ENCODE measurements around the gene ZC2HC1C.

ZC2HC1C gene

GRCh38 chr14:75046899-75047298, 22.5 kb upstream of the ZC2HC1C start:
- Histone ChIP-seq H3K4me3 (ENCODE audit: insufficient read length, low read depth) (no peak overlapping the region), H3K9ac (ENCODE audit: insufficient read length, low read depth) (no peak overlapping the region), H3K27me3 (ENCODE audit: insufficient read depth, insufficient read length) (no peaks in the 10 kb centered on the region), H3K9me3 (ENCODE audit: insufficient read depth, low read length) (no peaks in the 10 kb centered on the region), H3K4me1 (ENCODE audit: insufficient read depth, insufficient read length) (no peaks in the 10 kb centered on the region), H3K36me3 (ENCODE audit: insufficient read depth, insufficient read length, low read length) (peaks cover 27% of the 10 kb centered on the region)
- no peak for DNase-seq (ENCODE audit: low read depth, low spot score)
- no peak for TF ChIP-seq SUZ12 (IDR thresholded peaks at IDR 0.05; ENCODE audit: extremely low read depth, insufficient read depth, insufficient read length)
- no peak for TF ChIP-seq YY1 (IDR thresholded peaks at IDR 0.05; ENCODE audit: insufficient read depth, insufficient read length)
- TF ChIP-seq ZNF274 (IDR thresholded peaks at IDR 0.05; ENCODE audit: low read depth, low read length) = no peak

GRCh38 chr14:75047506-75047905, 21.9 kb upstream of the ZC2HC1C start:
- Histone ChIP-seq H3K4me3 (ENCODE audit: insufficient read length, low read depth) (no peak overlapping the region), H3K9ac (ENCODE audit: insufficient read length, low read depth) (no peak overlapping the region), H3K4me1 (ENCODE audit: insufficient read depth, insufficient read length) (no peaks in the 10 kb centered on the region), H3K27me3 (ENCODE audit: insufficient read depth, insufficient read length) (no peaks in the 10 kb centered on the region), H3K9me3 (ENCODE audit: insufficient read depth, low read length) (no peaks in the 10 kb centered on the region), H3K36me3 (ENCODE audit: insufficient read depth, insufficient read length, low read length) (peaks cover 22% of the 10 kb centered on the region)
- TF ChIP-seq SUZ12 (IDR thresholded peaks at IDR 0.05; ENCODE audit: extremely low read depth, insufficient read depth, insufficient read length) = no peak
- no peak for TF ChIP-seq YY1 (IDR thresholded peaks at IDR 0.05; ENCODE audit: insufficient read depth, insufficient read length)
- no peak for TF ChIP-seq ZNF274 (IDR thresholded peaks at IDR 0.05; ENCODE audit: low read depth, low read length)
- DNase-seq (ENCODE audit: low read depth, low spot score) = no peak

- Histone ChIP-seq H3K36me3 (ENCODE audit: insufficient read depth, insufficient read length, low read length) (peaks cover 20% of the 10 kb centered on the region), H3K27me3 (ENCODE audit: insufficient read depth, insufficient read length) (no peaks in the 10 kb centered on the region), H3K9me3 (ENCODE audit: insufficient read depth, low read length) (no peaks in the 10 kb centered on the region), H3K4me1 (ENCODE audit: insufficient read depth, insufficient read length) (no peaks in the 10 kb centered on the region), H3K9ac (ENCODE audit: insufficient read length, low read depth) (no peak overlapping the region), H3K4me3 (ENCODE audit: insufficient read length, low read depth) (no peak overlapping the region)
- TF ChIP-seq SUZ12 (IDR thresholded peaks at IDR 0.05; ENCODE audit: extremely low read depth, insufficient read depth, insufficient read length) = no peak
- no peak for TF ChIP-seq YY1 (IDR thresholded peaks at IDR 0.05; ENCODE audit: insufficient read depth, insufficient read length)
- DNase-seq (ENCODE audit: low read depth, low spot score) = no peak
Observed at GRCh38 chr14:75048101-75048500, 21.3 kb upstream of the ZC2HC1C start.

GRCh38 chr14:75049136-75049535, 20.3 kb upstream of the ZC2HC1C start:
- TF ChIP-seq ZNF274 (IDR thresholded peaks at IDR 0.05; ENCODE audit: low read depth, low read length) (no peak), SUZ12 (IDR thresholded peaks at IDR 0.05; ENCODE audit: extremely low read depth, insufficient read depth, insufficient read length) (no peak), YY1 (IDR thresholded peaks at IDR 0.05; ENCODE audit: insufficient read depth, insufficient read length) (no peak)
- H3K9me3 ChIP-seq (ENCODE audit: insufficient read depth, low read length) = no peaks in the 10 kb centered on the region
- H3K4me3 ChIP-seq (ENCODE audit: insufficient read length, low read depth) = no peak overlapping the region
- H3K27me3 ChIP-seq (ENCODE audit: insufficient read depth, insufficient read length) = no peaks in the 10 kb centered on the region
- H3K36me3 ChIP-seq (ENCODE audit: insufficient read depth, insufficient read length, low read length) = peaks cover 19% of the 10 kb centered on the region
- no peak overlapping the region for H3K9ac ChIP-seq (ENCODE audit: insufficient read length, low read depth)
- no peak for DNase-seq (ENCODE audit: low read depth, low spot score)
- H3K4me1 ChIP-seq (ENCODE audit: insufficient read depth, insufficient read length) = no peaks in the 10 kb centered on the region

- H3K4me3 ChIP-seq (ENCODE audit: insufficient read length, low read depth) = no peak overlapping the region
- no peak for DNase-seq (ENCODE audit: low read depth, low spot score)
- peaks cover 17% of the 10 kb centered on the region for H3K36me3 ChIP-seq (ENCODE audit: insufficient read depth, insufficient read length, low read length)
- TF ChIP-seq SUZ12 (IDR thresholded peaks at IDR 0.05; ENCODE audit: extremely low read depth, insufficient read depth, insufficient read length) (no peak), ZNF274 (IDR thresholded peaks at IDR 0.05; ENCODE audit: low read depth, low read length) (no peak), YY1 (IDR thresholded peaks at IDR 0.05; ENCODE audit: insufficient read depth, insufficient read length) (no peak)
- H3K9ac ChIP-seq (ENCODE audit: insufficient read length, low read depth) = no peak overlapping the region
- H3K27me3 ChIP-seq (ENCODE audit: insufficient read depth, insufficient read length) = no peaks in the 10 kb centered on the region
- no peaks in the 10 kb centered on the region for H3K4me1 ChIP-seq (ENCODE audit: insufficient read depth, insufficient read length)
- H3K9me3 ChIP-seq (ENCODE audit: insufficient read depth, low read length) = no peaks in the 10 kb centered on the region
Observed at GRCh38 chr14:75049731-75050201, 19.7 kb upstream of the ZC2HC1C start.

GRCh38 chr14:75050852-75051555, 18.4 kb upstream of the ZC2HC1C start, which contains the start of gene MLH3:
Gene MLH3 (minus strand): TSS chr14:75051467. CDS start chr14:75049655, 1,812 bp downstream.
- H3K27me3 ChIP-seq (ENCODE audit: insufficient read depth, insufficient read length) = no peaks in the 10 kb centered on the region
- peak; percentile 75 for DNase-seq (ENCODE audit: low read depth, low spot score)
- no peaks in the 10 kb centered on the region for H3K4me1 ChIP-seq (ENCODE audit: insufficient read depth, insufficient read length)
- H3K9me3 ChIP-seq (ENCODE audit: insufficient read depth, low read length) = no peaks in the 10 kb centered on the region
- H3K36me3 ChIP-seq (ENCODE audit: insufficient read depth, insufficient read length, low read length) = peaks cover 16% of the 10 kb centered on the region
- peak within 1 kb of the TSS; percentile 78 for H3K9ac ChIP-seq (ENCODE audit: insufficient read length, low read depth)
- peak within 1 kb of the TSS; percentile 64 for H3K4me3 ChIP-seq (ENCODE audit: insufficient read length, low read depth)
- TF ChIP-seq SUZ12 (IDR thresholded peaks at IDR 0.05; ENCODE audit: extremely low read depth, insufficient read depth, insufficient read length) (no peak), YY1 (IDR thresholded peaks at IDR 0.05; ENCODE audit: insufficient read depth, insufficient read length) (no peak)

- no peaks in the 10 kb centered on the region for H3K4me1 ChIP-seq (ENCODE audit: insufficient read depth, insufficient read length)
- H3K36me3 ChIP-seq (ENCODE audit: insufficient read depth, insufficient read length, low read length) = peaks cover 16% of the 10 kb centered on the region
- no peaks in the 10 kb centered on the region for H3K27me3 ChIP-seq (ENCODE audit: insufficient read depth, insufficient read length)
- no peaks in the 10 kb centered on the region for H3K9me3 ChIP-seq (ENCODE audit: insufficient read depth, low read length)
- no peak for DNase-seq (ENCODE audit: low read depth, low spot score)
- no peak overlapping the region for H3K9ac ChIP-seq (ENCODE audit: insufficient read length, low read depth)
- no peak for TF ChIP-seq SUZ12 (IDR thresholded peaks at IDR 0.05; ENCODE audit: extremely low read depth, insufficient read depth, insufficient read length)
- TF ChIP-seq YY1 (IDR thresholded peaks at IDR 0.05; ENCODE audit: insufficient read depth, insufficient read length) = no peak
- TF ChIP-seq ZNF274 (IDR thresholded peaks at IDR 0.05; ENCODE audit: low read depth, low read length) = no peak
- H3K4me3 ChIP-seq (ENCODE audit: insufficient read length, low read depth) = peak overlapping the region; percentile 64
Observed at GRCh38 chr14:75051556-75051899, 17.9 kb upstream of the ZC2HC1C start.

All from NT2/D1 (cell line).